GM23338 (cell line): ENCODE data around the gene EFCAB10. TPM values are rescaled to one million over a fixed set of nuclear protein-coding genes. Genes with fewer than 3 reads are reported as not detected.

Experiments
- ATAC-seq: fragments of 200-7000 bp; cut with Tn5 transposase; 3 replicates; pipeline ENCODE4 v1.9.1; 2020
- DNase-seq: peaks from one replicate; pipeline ENCODE4 v3.0.0-alpha.2; 2015; ENCODE audit warnings: low spot score
- H2AFZ ChIP-seq: fragments of 200-600 bp; sonication (generic); 2 replicates; pipeline ENCODE4 v1.8.0; 2016; ENCODE audit warnings: antibody characterized with exemption, mild to moderate bottlenecking, moderate library complexity
- H3F3A ChIP-seq: fragments of 200-600 bp; sonication (generic); replicated peaks from 2 replicates; pipeline ENCODE4 v1.8.0; 2017; ENCODE audit warnings: antibody characterized with exemption, mixed run types, low read depth
- H3K27ac ChIP-seq: fragments of 200-600 bp; sonication (generic); 2 replicates; pipeline ENCODE4 v1.6.1; 2016; ENCODE audit warnings: low read depth
- H3K27me3 ChIP-seq: fragments of 200-600 bp; sonication (generic); 2 replicates; pipeline ENCODE4 v1.8.0; 2016; ENCODE audit warnings: mild to moderate bottlenecking, mixed run types, moderate library complexity; ENCODE audit not compliant: insufficient read depth
- H3K36me3 ChIP-seq: fragments of 200-600 bp; sonication (generic); 2 replicates; pipeline ENCODE4 v1.8.0; 2016; ENCODE audit warnings: mild to moderate bottlenecking; ENCODE audit not compliant: insufficient read depth
- H3K4me1 ChIP-seq: fragments of 200-600 bp; sonication (generic); 2 replicates; pipeline ENCODE4 v1.8.0; 2016; ENCODE audit warnings: mild to moderate bottlenecking, moderate library complexity; ENCODE audit not compliant: insufficient read depth
- H3K4me2 ChIP-seq: fragments of 200-600 bp; sonication (generic); 2 replicates; pipeline ENCODE4 v1.7.1; 2017; ENCODE audit warnings: mixed run types
- H3K4me3 ChIP-seq: fragments of 200-600 bp; sonication (generic); 2 replicates; pipeline ENCODE4 v1.6.1; 2016; ENCODE audit warnings: mixed run types
- H3K79me2 ChIP-seq: fragments of 200-600 bp; sonication (generic); replicated peaks from 2 replicates; pipeline ENCODE4 v1.8.0; 2017; ENCODE audit warnings: mild to moderate bottlenecking; ENCODE audit not compliant: insufficient read depth
- H3K9me2 ChIP-seq: fragments of 200-600 bp; sonication (generic); 2 replicates; pipeline ENCODE4 v1.8.0; 2017; ENCODE audit not compliant: insufficient read depth
- H4K20me1 ChIP-seq: fragments of 200-600 bp; sonication (generic); replicated peaks from 2 replicates; pipeline ENCODE4 v1.8.0; 2017; ENCODE audit warnings: mild to moderate bottlenecking; ENCODE audit not compliant: insufficient read depth
- H3K27ac Mint-ChIP-seq: 2 replicates; pipeline ENCODE4 v1.8.0; 2020; ENCODE audit warnings: inconsistent platforms, mild to moderate bottlenecking, moderate library complexity, mixed read lengths
- H3K27me3 Mint-ChIP-seq: 3 replicates; pipeline ENCODE4 v1.8.0; 2022; ENCODE audit warnings: low read depth, mild to moderate bottlenecking, moderate library complexity, mixed read lengths, inconsistent platforms; ENCODE audit not compliant: insufficient read depth, poor library complexity
- H3K36me3 Mint-ChIP-seq: 3 replicates; pipeline ENCODE4 v1.8.0; 2021; ENCODE audit warnings: low read depth, mild to moderate bottlenecking, inconsistent platforms, moderate library complexity, mixed read lengths
- H3K4me1 Mint-ChIP-seq: 3 replicates; pipeline ENCODE4 v1.8.0; 2020; ENCODE audit warnings: mild to moderate bottlenecking, inconsistent platforms, mixed read lengths
- H3K4me3 Mint-ChIP-seq: 3 replicates; pipeline ENCODE4 v1.8.0; 2021; ENCODE audit warnings: moderate library complexity, mild to moderate bottlenecking, inconsistent platforms, mixed read lengths
- H3K9me3 Mint-ChIP-seq: 3 replicates; pipeline ENCODE4 v1.8.0; 2020; ENCODE audit warnings: moderate library complexity, mild to moderate bottlenecking, inconsistent platforms, mixed read lengths
- CREB1 ChIP-seq: fragments of 250-450 bp; sonication (Bioruptor Pico); IDR thresholded peaks from 2 replicates; pipeline ENCODE4 v1.5.0; 2020; ENCODE audit warnings: low read depth, mild to moderate bottlenecking, moderate library complexity
- EZH2 ChIP-seq: fragments of 200-600 bp; sonication (generic); IDR thresholded peaks from one replicate; pipeline ENCODE4 v1.8.0; 2017; ENCODE audit warnings: antibody characterized with exemption, mild to moderate bottlenecking, low read depth; ENCODE audit not compliant: unreplicated experiment
- EZH2phosphoT487 ChIP-seq: fragments of 200-600 bp; sonication (generic); IDR thresholded peaks from one replicate; pipeline ENCODE4 v1.8.1; 2018; ENCODE audit warnings: antibody characterized with exemption; ENCODE audit not compliant: unreplicated experiment
- JUNB ChIP-seq: IDR thresholded peaks from one replicate; pipeline ENCODE4 v1.6.1; 2016; ENCODE audit warnings: antibody characterized with exemption; ENCODE audit not compliant: unreplicated experiment
- NANOG ChIP-seq: IDR thresholded peaks from 2 replicates; pipeline ENCODE4 v1.6.1; 2016; ENCODE audit warnings: antibody characterized with exemption, borderline replicate concordance
- POLR2AphosphoS5 ChIP-seq: IDR thresholded peaks from 2 replicates; pipeline ENCODE4 v1.6.1; 2016; ENCODE audit warnings: antibody characterized with exemption, low read depth
- STAT1 ChIP-seq: IDR thresholded peaks from one replicate; pipeline ENCODE4 v1.6.1; 2016; ENCODE audit warnings: antibody characterized with exemption; ENCODE audit not compliant: unreplicated experiment
- ZNF114 ChIP-seq: fragments of 250-450 bp; sonication (Bioruptor Pico); IDR thresholded peaks from 2 replicates; pipeline ENCODE4 v1.5.0; 2020; ENCODE audit warnings: mild to moderate bottlenecking, moderate library complexity
- ZNF331 ChIP-seq: fragments of 250-450 bp; sonication (Bioruptor Pico); IDR thresholded peaks from 2 replicates; pipeline ENCODE4 v1.5.0; 2020; ENCODE audit warnings: low read depth, mild to moderate bottlenecking, moderate library complexity
- polyA plus RNA-seq: library from polyadenylated mRNA; unstranded; fragments of >200 nt; fragmentation: Nextera tagmentation; extraction: Ambion mirVana; gene quantifications from 2 replicates; pipeline ENCODE4 v1.2.1, GENCODE V29; 2016
- total RNA-seq: library from RNA; depleted of rRNA; stranded (reverse); fragments of >200 nt; shearing (Covaris generic); gene quantifications from 2 replicates; pipeline ENCODE4 v1.2.3, GENCODE V29; 2014
- TF ChIP-seq, protein P1 (sequence below), 2 experiments: fragments of 200-600 bp in 1 of 2; sonication (generic) in 1 of 2; conservative IDR thresholded peaks; 2 replicates each; pipeline versions ENCODE4 v1.5.1 to v1.6.1; 2016 to 2017; ENCODE audit warnings: antibody characterized with exemption in 2 of 2, low read depth in 2 of 2, mild to moderate bottlenecking in 2 of 2, moderate library complexity in 1 of 2
- TF ChIP-seq, protein P2 (sequence below): IDR thresholded peaks from 2 replicates; pipeline ENCODE4 v1.6.1; 2016; ENCODE audit warnings: antibody characterized with exemption

The EFCAB10 gene
- total and polyA plus RNA-seq, 2 experiments from 2014 or later: 4.7 to 10.3 TPM

DNA sequence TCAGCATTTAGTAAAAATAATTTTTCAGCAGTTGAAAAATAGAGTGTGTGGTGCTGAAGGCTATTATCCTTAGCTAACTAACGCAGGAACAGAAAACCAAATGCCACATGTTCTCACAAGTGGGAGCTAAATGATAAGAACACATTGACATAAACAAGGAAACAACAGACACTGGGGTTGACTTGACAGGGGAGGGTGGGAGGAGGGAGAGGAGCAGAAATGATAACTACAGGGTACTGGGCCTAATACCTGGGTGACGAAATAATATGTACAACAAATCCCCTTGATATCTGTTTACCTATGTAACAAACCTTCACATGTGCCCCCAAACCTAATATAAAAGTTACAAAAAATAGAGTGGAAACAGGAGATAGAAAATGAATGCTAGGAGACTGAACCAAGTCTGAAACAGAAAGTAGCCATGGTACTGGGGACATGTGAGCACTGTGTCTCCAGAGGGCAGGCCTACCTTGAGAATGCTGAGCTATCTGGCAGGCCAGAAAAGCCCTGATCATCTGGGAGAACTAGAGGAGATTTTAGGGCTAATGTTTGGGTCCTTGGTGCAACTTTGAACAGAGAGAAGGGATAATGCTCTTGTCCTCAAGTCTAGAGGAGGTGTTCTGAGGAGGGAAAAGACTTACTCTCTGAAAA is 4.7 kb upstream of the EFCAB10 start:
- Mint-ChIP-seq H3K27me3 (peaks cover 8% of the 10 kb centered on the region), H3K27ac (no peak overlapping the region), H3K4me1 (peaks cover 16% of the 10 kb centered on the region), H3K9me3 (peaks cover 17% of the 10 kb centered on the region), H3K4me3 (no peak overlapping the region), H3K36me3 (peaks cover 11% of the 10 kb centered on the region)
- Histone ChIP-seq H3K79me2 (no peaks in the 10 kb centered on the region), H4K20me1 (no peaks in the 10 kb centered on the region), H3K36me3 (no peaks in the 10 kb centered on the region), H3K9me2 (peaks cover 3% of the 10 kb centered on the region; the same call in 1 of the 2 replicates), H3K27ac (0 out of 2 replicates have a peak overlapping the region, but pooled peaks have one; percentile 27), H3K27me3 (no peaks in the 10 kb centered on the region), H2AFZ (no peak overlapping the region), H3K4me2 (no peak overlapping the region), H3K4me1 (no peaks in the 10 kb centered on the region; the same call in 1 of the 2 replicates), H3K4me3 (no peak overlapping the region), H3F3A (no peaks in the 10 kb centered on the region; the same call in 1 of the 2 replicates)
- DNase-seq (no peak), ATAC-seq (no peak)
- no peak for TF ChIP-seq POLR2AphosphoS5
- TF ChIP-seq, protein P1, sequence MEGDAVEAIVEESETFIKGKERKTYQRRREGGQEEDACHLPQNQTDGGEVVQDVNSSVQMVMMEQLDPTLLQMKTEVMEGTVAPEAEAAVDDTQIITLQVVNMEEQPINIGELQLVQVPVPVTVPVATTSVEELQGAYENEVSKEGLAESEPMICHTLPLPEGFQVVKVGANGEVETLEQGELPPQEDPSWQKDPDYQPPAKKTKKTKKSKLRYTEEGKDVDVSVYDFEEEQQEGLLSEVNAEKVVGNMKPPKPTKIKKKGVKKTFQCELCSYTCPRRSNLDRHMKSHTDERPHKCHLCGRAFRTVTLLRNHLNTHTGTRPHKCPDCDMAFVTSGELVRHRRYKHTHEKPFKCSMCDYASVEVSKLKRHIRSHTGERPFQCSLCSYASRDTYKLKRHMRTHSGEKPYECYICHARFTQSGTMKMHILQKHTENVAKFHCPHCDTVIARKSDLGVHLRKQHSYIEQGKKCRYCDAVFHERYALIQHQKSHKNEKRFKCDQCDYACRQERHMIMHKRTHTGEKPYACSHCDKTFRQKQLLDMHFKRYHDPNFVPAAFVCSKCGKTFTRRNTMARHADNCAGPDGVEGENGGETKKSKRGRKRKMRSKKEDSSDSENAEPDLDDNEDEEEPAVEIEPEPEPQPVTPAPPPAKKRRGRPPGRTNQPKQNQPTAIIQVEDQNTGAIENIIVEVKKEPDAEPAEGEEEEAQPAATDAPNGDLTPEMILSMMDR (conservative IDR thresholded peaks at IDR 0.05; ENCODE audit: low read depth in 2 of 2): peak in 1 of 2 experiments; percentile 33; a peak in 2 of 4 replicates

DNA sequence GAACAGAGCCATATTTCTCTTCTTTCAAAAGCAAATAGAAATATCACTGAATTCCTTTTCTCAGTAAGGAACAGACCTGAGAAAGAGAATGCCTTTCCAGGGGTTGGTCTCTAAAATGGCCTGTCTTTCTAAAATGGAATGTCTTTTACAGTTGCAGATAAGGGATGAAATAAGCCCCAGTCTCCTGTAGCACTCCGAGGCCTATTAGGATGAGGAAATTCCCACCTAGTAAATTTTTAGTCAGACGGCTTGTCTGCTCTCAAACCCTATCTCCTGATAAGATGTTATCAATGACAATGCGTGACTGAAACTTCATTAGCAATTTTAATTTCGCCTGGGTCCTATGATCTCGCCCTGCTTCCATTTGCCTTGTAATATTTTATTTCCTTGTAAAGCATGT is 2.9 kb upstream of the EFCAB10 start:
- no peak overlapping the region for H3K27ac ChIP-seq
- Mint-ChIP-seq H3K4me1 (peaks cover 23% of the 10 kb centered on the region), H3K36me3 (peaks cover 11% of the 10 kb centered on the region), H3K27me3 (peaks cover 13% of the 10 kb centered on the region), H3K4me3 (no peak overlapping the region), H3K27ac (no peak overlapping the region), H3K9me3 (peaks cover 17% of the 10 kb centered on the region)
- DNase-seq (peak; percentile 27), ATAC-seq (no peak)
- H3K27me3 ChIP-seq: no peaks in the 10 kb centered on the region
- no peaks in the 10 kb centered on the region for H4K20me1 ChIP-seq
- no peaks in the 10 kb centered on the region for H3K36me3 ChIP-seq
- H3K4me1 ChIP-seq: no peaks in the 10 kb centered on the region; the same call in 1 of the 2 replicates
- peaks cover 3% of the 10 kb centered on the region; the same call in 1 of the 2 replicates for H3K9me2 ChIP-seq
- H2AFZ ChIP-seq: no peak overlapping the region
- H3K4me2 ChIP-seq: no peak overlapping the region
- H3K79me2 ChIP-seq: no peaks in the 10 kb centered on the region
- H3F3A ChIP-seq: no peaks in the 10 kb centered on the region
- H3K4me3 ChIP-seq: no peak overlapping the region
- TF ChIP-seq, protein P2, sequence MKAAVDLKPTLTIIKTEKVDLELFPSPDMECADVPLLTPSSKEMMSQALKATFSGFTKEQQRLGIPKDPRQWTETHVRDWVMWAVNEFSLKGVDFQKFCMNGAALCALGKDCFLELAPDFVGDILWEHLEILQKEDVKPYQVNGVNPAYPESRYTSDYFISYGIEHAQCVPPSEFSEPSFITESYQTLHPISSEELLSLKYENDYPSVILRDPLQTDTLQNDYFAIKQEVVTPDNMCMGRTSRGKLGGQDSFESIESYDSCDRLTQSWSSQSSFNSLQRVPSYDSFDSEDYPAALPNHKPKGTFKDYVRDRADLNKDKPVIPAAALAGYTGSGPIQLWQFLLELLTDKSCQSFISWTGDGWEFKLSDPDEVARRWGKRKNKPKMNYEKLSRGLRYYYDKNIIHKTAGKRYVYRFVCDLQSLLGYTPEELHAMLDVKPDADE: no peak
- no peak for TF ChIP-seq EZH2
- TF ChIP-seq, protein P1 (conservative IDR thresholded peaks at IDR 0.05; ENCODE audit: low read depth in 2 of 2): no peak
- TF ChIP-seq CREB1 (CRISPR knock-in tag): no peak
- no peak for TF ChIP-seq ZNF331 (CRISPR knock-in tag)
- TF ChIP-seq EZH2phosphoT487: no peak
- no peak for TF ChIP-seq JUNB
- TF ChIP-seq POLR2AphosphoS5: no peak
- no peak for TF ChIP-seq STAT1
- no peak for TF ChIP-seq ZNF114 (CRISPR knock-in tag)
- no peak for TF ChIP-seq NANOG
